IMR-90 (cell line): Measurements from ENCODE around the gene TRABD. TPM values are rescaled to one million over a fixed set of nuclear protein-coding genes. Genes with fewer than 3 reads are reported as not detected.

Source experiments
- ATAC-seq: fragments of 200-7000 bp; cut with Tn5 transposase; 2 replicates; pipeline ENCODE4 v1.9.1; 2020; ENCODE audit warnings: low read depth, mild to moderate bottlenecking, moderate library complexity
- BruUV-seq: library from RNA; stranded (reverse); fragments of 400-500 nt; replicated peaks from 2 replicates; lab custom pipeline; 2021; lab: Mats Ljungman, UMichigan
- CTCF ChIA-PET: fragments of 300-600 bp; formaldehyde crosslinking; extraction: SDS; loops from one replicate; lab custom pipeline; 2021; ENCODE audit warnings: antibody characterized with exemption; lab: Yijun Ruan, JAX
- POLR2A ChIA-PET: fragments of 300-600 bp; sonication (Branson Sonifier 250); formaldehyde crosslinking; loops from one replicate; lab custom pipeline; 2022; ENCODE audit warnings: antibody characterized with exemption; ENCODE audit not compliant: unreplicated experiment; lab: Charles Lee
- DNase-seq: peaks from one replicate; pipeline ENCODE4 v3.0.0; 2013
- H2AFZ ChIP-seq: replicated peaks from 2 replicates; pipeline ENCODE3; 2013; ENCODE audit warnings: low read length, mild to moderate bottlenecking; ENCODE audit not compliant: poor library complexity
- H2AK5ac ChIP-seq: 2 replicates; pipeline ENCODE4 v1.6.1; 2013; ENCODE audit warnings: low read depth, low read length, inconsistent platforms
- H2AK9ac ChIP-seq: replicated peaks from 2 replicates; pipeline ENCODE3; 2013; ENCODE audit warnings: mild to moderate bottlenecking, low read depth, low read length, moderate library complexity; ENCODE audit not compliant: poor library complexity
- H2BK120ac ChIP-seq: 2 replicates; pipeline ENCODE4 v1.6.1; 2013; ENCODE audit warnings: low read depth, low read length, inconsistent platforms
- H2BK15ac ChIP-seq: 3 replicates; pipeline ENCODE4 v1.6.1; 2013; ENCODE audit warnings: low read depth, low read length, inconsistent platforms
- H2BK20ac ChIP-seq: 2 replicates; pipeline ENCODE4 v1.6.1; 2013; ENCODE audit warnings: low read depth, mild to moderate bottlenecking, inconsistent platforms, low read length, moderate library complexity
- H2BK5ac ChIP-seq: 2 replicates; pipeline ENCODE4 v1.6.1; 2013; ENCODE audit warnings: mild to moderate bottlenecking, low read depth, low read length, inconsistent platforms; ENCODE audit not compliant: poor library complexity, severe bottlenecking
- H3K14ac ChIP-seq: replicated peaks from 2 replicates; pipeline ENCODE4 v1.6.1; 2013; ENCODE audit warnings: low read depth, low read length, inconsistent platforms
- H3K18ac ChIP-seq: 2 replicates; pipeline ENCODE4 v1.6.1; 2013; ENCODE audit warnings: low read depth, low read length, control low read depth
- H3K23ac ChIP-seq: 2 replicates; pipeline ENCODE4 v1.6.1; 2013; ENCODE audit warnings: low read depth, low read length, inconsistent platforms
- H3K27ac ChIP-seq: 2 replicates; pipeline ENCODE4 v1.5.1; 2013; ENCODE audit warnings: mild to moderate bottlenecking, control low read depth, low read length; ENCODE audit not compliant: insufficient read depth
- H3K27me3 ChIP-seq: 2 replicates; pipeline ENCODE4 v1.6.1; 2013; ENCODE audit warnings: low read length; ENCODE audit not compliant: control insufficient read depth, insufficient read depth
- H3K36me3 ChIP-seq: 2 replicates; pipeline ENCODE4 v1.6.1; 2013; ENCODE audit warnings: low read length, mixed read lengths; ENCODE audit not compliant: control insufficient read depth, insufficient read depth
- H3K4ac ChIP-seq: 2 replicates; pipeline ENCODE4 v1.6.1; 2013; ENCODE audit warnings: low read depth, low read length, inconsistent platforms
- H3K4me1 ChIP-seq: 2 replicates; pipeline ENCODE4 v1.6.1; 2013; ENCODE audit warnings: low read length, mixed read lengths; ENCODE audit not compliant: control insufficient read depth, insufficient read depth
- H3K4me2 ChIP-seq: 2 replicates; pipeline ENCODE4 v1.6.1; 2013; ENCODE audit warnings: low read depth, mild to moderate bottlenecking, control low read depth, low read length, moderate library complexity
- H3K4me3 ChIP-seq: 2 replicates; pipeline ENCODE4 v1.5.1; 2013; ENCODE audit warnings: low read depth, mild to moderate bottlenecking, control low read depth, low read length, moderate library complexity; ENCODE audit not compliant: insufficient read depth
- H3K56ac ChIP-seq: 2 replicates; pipeline ENCODE4 v1.6.1; 2013; ENCODE audit warnings: low read length, inconsistent platforms; ENCODE audit not compliant: insufficient read depth; ENCODE audit errors: extremely low read depth
- H3K79me1 ChIP-seq, 2 experiments: 2 replicates each; pipeline ENCODE4 v1.6.1; 2013; ENCODE audit warnings: low read length in 2 of 2, inconsistent platforms in 1 of 2, low read depth in 1 of 2
- H3K9ac ChIP-seq: 2 replicates; pipeline ENCODE4 v1.6.1; 2013; ENCODE audit warnings: low read depth, low read length, control low read depth
- H3K9me1 ChIP-seq: 2 replicates; pipeline ENCODE4 v1.6.1; 2013; ENCODE audit warnings: low read length, inconsistent platforms; ENCODE audit not compliant: insufficient read depth
- H3K9me3 ChIP-seq: 2 replicates; pipeline ENCODE4 v1.6.1; 2013; ENCODE audit warnings: low read length; ENCODE audit not compliant: control insufficient read depth, insufficient read depth
- H4K20me1 ChIP-seq: 2 replicates; pipeline ENCODE4 v1.6.1; 2013; ENCODE audit warnings: low read length, inconsistent platforms; ENCODE audit not compliant: insufficient read depth
- H4K5ac ChIP-seq: 2 replicates; pipeline ENCODE4 v1.6.1; 2013; ENCODE audit warnings: mild to moderate bottlenecking, low read depth, low read length, control low read depth
- H4K8ac ChIP-seq, 2 experiments: 2 replicates each; pipeline ENCODE4 v1.6.1; 2013; ENCODE audit warnings: low read depth in 2 of 2, low read length in 2 of 2, control low read depth in 1 of 2, inconsistent platforms in 1 of 2
- H4K91ac ChIP-seq: 2 replicates; pipeline ENCODE4 v1.6.1; 2013; ENCODE audit warnings: low read depth, low read length, inconsistent platforms; ENCODE audit not compliant: insufficient read depth
- FOS ChIP-seq: fragments of 150-350 bp; IDR thresholded peaks from 2 replicates; pipeline ENCODE4 v1.6.1; 2016; ENCODE audit warnings: low read depth, low read length
- POLR2A ChIP-seq: IDR thresholded peaks from 2 replicates; pipeline ENCODE4 v1.6.1; 2012; ENCODE audit warnings: mild to moderate bottlenecking, low read depth, low read length
- WGBS, 2 experiments: methylation state at CpG; one replicate each; pipeline versions ENCODE4 v1.1.5 to v1.1.7; 2013; ENCODE audit warnings: missing lambda C conversion rate in 2 of 2; ENCODE audit not compliant: insufficient read length in 1 of 2; ENCODE audit errors: extremely low coverage in 2 of 2; 5-methylcytosine and 5-hydroxymethylcytosine counted together
- dilution Hi-C: fragments of 300-500 bp; cut with HindIII; formaldehyde crosslinking; loops from one replicate; pipeline ENCODE4 v1.14.3; 2018; ENCODE audit warnings: low sequenced_read_pairs; ENCODE audit not compliant: unreplicated experiment
- in situ Hi-C: fragments of 300-500 bp; cut with MboI; formaldehyde crosslinking; loops from 3 replicates; pipeline ENCODE4 v1.14.3; 2019; ENCODE audit warnings: low sequenced_read_pairs, inconsistent platforms, mixed read lengths
- intact Hi-C: fragments of 100-400 bp; cut with micrococcal nuclease; formaldehyde crosslinking; loops from 2 replicates; pipeline ENCODE4 v1.10.0; 2022
- polyA plus RNA-seq, 3 experiments: library from polyadenylated mRNA; depleted of rRNA; stranded (reverse); fragments of >200 nt; gene quantifications; 2 replicates each; pipeline ENCODE4 v1.2.3, GENCODE V29; 2012; ENCODE audit warnings: low replicate concordance in 1 of 3
- total RNA-seq: library from RNA; depleted of rRNA; stranded (reverse); fragments of >200 nt; gene quantifications from 2 replicates; pipeline ENCODE4 v1.2.3, GENCODE V29; 2012

The TRABD gene
- total and polyA plus RNA-seq, 2 of the 4 experiments (the other 2 are of a cell fraction): 13.4 to 42.7 TPM

DNA sequence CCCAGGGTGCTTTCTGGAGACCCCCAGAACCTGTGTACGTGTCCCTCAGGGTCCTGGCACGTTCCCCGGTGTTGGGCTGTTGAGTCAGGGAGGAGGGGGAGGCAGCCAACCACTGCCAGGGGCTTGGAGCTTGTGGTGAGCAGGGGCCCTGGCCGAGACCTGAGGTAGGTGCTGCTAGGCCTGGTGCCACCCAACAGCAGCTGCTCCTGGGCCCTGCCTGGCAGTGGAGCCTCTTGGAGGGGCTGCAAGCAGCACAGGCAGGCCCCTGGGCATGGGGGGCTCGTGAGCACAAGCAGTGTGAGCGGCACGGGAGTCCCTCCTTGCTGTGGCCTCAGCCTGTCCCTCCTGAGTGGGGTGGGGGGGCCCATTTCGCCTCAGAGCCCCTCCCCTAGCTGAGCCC lies 7.9 kb downstream of the TRABD start:
- Histone ChIP-seq H4K8ac (no peak overlapping the region), H3K4me2 (no peak overlapping the region), H4K20me1 (peaks cover 39% of the 10 kb centered on the region), H3K18ac (no peak overlapping the region), H2AFZ (no peak overlapping the region), H4K91ac (no peak overlapping the region), H3K4me1 (peaks cover 13% of the 10 kb centered on the region; the same call in 1 of the 2 replicates), H3K56ac (no peak overlapping the region), H2AK5ac (no peak overlapping the region), H3K14ac (no peak overlapping the region), H3K4me3 (no peak overlapping the region), H2BK15ac (no peak overlapping the region), H2BK5ac (no peak overlapping the region), H3K9me1 (0 out of 2 replicates have a peak, but pooled peaks cover 3% of the 10 kb centered on the region), H2BK20ac (no peak overlapping the region), H3K4ac (no peak overlapping the region), H4K5ac (no peak overlapping the region), H2AK9ac (no peak overlapping the region), H3K27me3 (no peaks in the 10 kb centered on the region), H3K23ac (no peak overlapping the region), H3K36me3 (peaks cover 35% of the 10 kb centered on the region), H3K79me1 (peaks cover 12 to 49% of the 10 kb centered on the region in 2 experiments), H2BK120ac (no peak overlapping the region), H3K9me3 (no peaks in the 10 kb centered on the region), H3K9ac (no peak overlapping the region), H3K27ac (no peak overlapping the region)
- intact Hi-C loops (no loop called here), dilution Hi-C loops (no loop called here), in situ Hi-C loops (no loop called here)
- ATAC-seq (no peak), DNase-seq (no peak)
- 100% methylated on average over 1 of the region's 8 CpGs; no CpG with 5 or more reads in 1 of the 2 experiments for WGBS, 2 experiments
- ChIA-PET POLR2A (no interaction called here), CTCF (no interaction called here)
- TF ChIP-seq POLR2A (no peak), FOS (no peak)
- BruUV-seq: no TSS peak
